ENCODE data around the gene FES. TPM values are rescaled to one million over a fixed set of nuclear protein-coding genes. Genes with fewer than 3 reads are reported as not detected.

The FES gene
- total and polyA plus RNA-seq, 2 of the 13 experiments (the other 11 are each of a cell fraction or from before 2014, with no cell fraction given), result 4.0 to 9.5 TPM

DNA sequence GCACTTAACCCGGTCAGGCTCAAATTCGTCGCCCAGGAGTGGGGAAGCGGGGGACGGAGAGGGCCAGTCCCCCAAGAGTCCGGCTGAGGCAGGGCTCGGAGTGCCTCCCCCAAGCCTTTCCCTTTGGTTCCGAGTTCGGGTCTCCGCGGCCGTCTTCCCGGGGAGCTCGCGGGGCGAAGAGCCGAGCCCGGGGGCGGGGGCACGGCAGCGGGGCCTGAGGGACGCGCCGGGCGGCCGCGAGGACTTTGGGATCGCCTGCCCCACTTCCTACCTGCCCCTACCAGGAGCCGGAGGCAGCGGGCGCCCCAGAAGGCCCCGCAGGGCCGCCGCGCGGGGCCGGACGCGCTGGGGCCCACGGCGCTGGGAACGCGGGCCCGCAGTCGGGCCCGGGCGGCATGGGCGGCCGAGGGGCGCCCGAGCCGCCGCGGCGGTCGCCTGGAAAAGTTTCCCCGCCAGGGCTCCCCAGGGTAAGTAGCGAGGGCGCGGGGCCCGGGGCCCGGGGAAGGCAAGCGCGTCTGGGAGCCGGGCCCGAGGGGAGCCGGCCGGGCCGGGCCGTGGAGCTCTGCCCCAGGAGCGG, 13.1 kb upstream of the FES start:
- Histone ChIP-seq H3K9me3 (ENCODE audit: low read length) (no peaks in the 10 kb centered on the region), H3K79me2 (ENCODE audit: insufficient read depth, low read length) (peaks cover 10% of the 10 kb centered on the region), H3K4me2 (ENCODE audit: low read depth, low read length) (peak overlapping the region; percentile 85), H3K4me1 (ENCODE audit: insufficient read depth, low read length) (peaks cover 75% of the 10 kb centered on the region), H3K27me3 (ENCODE audit: control insufficient read depth in 1 of 2, insufficient read depth in 2 of 2, low read length in 2 of 2) (peaks cover 0 to 42% of the 10 kb centered on the region in 2 experiments), H2AFZ (ENCODE audit: low read length) (no peak overlapping the region), H4K20me1 (ENCODE audit: insufficient read depth, low read length) (peaks cover 22% of the 10 kb centered on the region; the same call in 1 of the 2 replicates), H3K4me3 (replicated peaks in 1 of 3; ENCODE audit: insufficient read depth in 1 of 3, low read depth in 2 of 3, low read length in 3 of 3) (peak overlapping the region; percentile 72 to 74 (median 73); a peak in 5 of 6 replicates), H3K27ac (ENCODE audit: extremely low read length, insufficient read depth, low read length) (no peak overlapping the region), H3K9ac (ENCODE audit: insufficient read depth, low read depth, low read length) (peak overlapping the region; percentile 61), H3K36me3 (replicated peaks in 1 of 2; ENCODE audit: control insufficient read depth in 1 of 2, insufficient read depth in 2 of 2, low read length in 2 of 2) (peaks cover 0 to 9% of the 10 kb centered on the region in 2 experiments; a peak in 2 of 5 replicates)
- in situ Hi-C loops (cut with HindIII; ENCODE audit: extremely low pct_ligation_motif_present, low pct_unique_long_range_greater_than_20kb) (no loop called here), intact Hi-C loops (cut with micrococcal nuclease; ENCODE audit: unreplicated experiment) (loop anchor here (5.0 kb wide), 1 partner anchor 379 kb away; no protein-coding TSS in a partner anchor)
- ATAC-seq, result no peak
- no peak for DNase-seq (ENCODE audit: low spot score)
- ChIA-PET CTCF (ENCODE audit: low intra/inter-chr PET ratio, low total read pairs) (no interaction called here), POLR2A (interaction anchor here (1.2 to 3.3 kb wide), 4 partner anchors 11 to 61 kb away, joined by 4 to 36 read pairs (median 8); partner anchors contain the start of genes FES and HDDC3)
- no CpG with 5 or more reads among the region's 71 CpGs for WGBS (ENCODE audit: low lambda C conversion rate)
- no TSS peak for BruUV-seq (replicated peaks)
- no peak for FAIRE-seq
- TF ChIP-seq GATA4 (IDR thresholded peaks at IDR 0.05; ENCODE audit: borderline replicate concordance, low read depth), result no peak
- TF ChIP-seq, protein P1, sequence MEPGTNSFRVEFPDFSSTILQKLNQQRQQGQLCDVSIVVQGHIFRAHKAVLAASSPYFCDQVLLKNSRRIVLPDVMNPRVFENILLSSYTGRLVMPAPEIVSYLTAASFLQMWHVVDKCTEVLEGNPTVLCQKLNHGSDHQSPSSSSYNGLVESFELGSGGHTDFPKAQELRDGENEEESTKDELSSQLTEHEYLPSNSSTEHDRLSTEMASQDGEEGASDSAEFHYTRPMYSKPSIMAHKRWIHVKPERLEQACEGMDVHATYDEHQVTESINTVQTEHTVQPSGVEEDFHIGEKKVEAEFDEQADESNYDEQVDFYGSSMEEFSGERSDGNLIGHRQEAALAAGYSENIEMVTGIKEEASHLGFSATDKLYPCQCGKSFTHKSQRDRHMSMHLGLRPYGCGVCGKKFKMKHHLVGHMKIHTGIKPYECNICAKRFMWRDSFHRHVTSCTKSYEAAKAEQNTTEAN (CRISPR knock-in tag; conservative IDR thresholded peaks at IDR 0.05), result no peak
- TF ChIP-seq PLRG1 (conservative IDR thresholded peaks at IDR 0.05), result no peak
- TF ChIP-seq ZNF674 (CRISPR knock-in tag; IDR thresholded peaks at IDR 0.05; ENCODE audit: low read depth), result no peak
- peak; percentile 56; the same call in 1 of the 2 replicates for TF ChIP-seq ZNF891 (CRISPR knock-in tag; IDR thresholded peaks at IDR 0.05)
- TF ChIP-seq, protein P2, sequence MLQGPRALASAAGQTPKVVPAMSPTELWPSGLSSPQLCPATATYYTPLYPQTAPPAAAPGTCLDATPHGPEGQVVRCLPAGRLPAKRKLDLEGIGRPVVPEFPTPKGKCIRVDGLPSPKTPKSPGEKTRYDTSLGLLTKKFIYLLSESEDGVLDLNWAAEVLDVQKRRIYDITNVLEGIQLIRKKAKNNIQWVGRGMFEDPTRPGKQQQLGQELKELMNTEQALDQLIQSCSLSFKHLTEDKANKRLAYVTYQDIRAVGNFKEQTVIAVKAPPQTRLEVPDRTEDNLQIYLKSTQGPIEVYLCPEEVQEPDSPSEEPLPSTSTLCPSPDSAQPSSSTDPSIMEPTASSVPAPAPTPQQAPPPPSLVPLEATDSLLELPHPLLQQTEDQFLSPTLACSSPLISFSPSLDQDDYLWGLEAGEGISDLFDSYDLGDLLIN (CRISPR knock-in tag; IDR thresholded peaks at IDR 0.05; ENCODE audit: borderline replicate concordance), result no peak
- no peak for TF ChIP-seq FOSL1 (CRISPR knock-in tag; IDR thresholded peaks at IDR 0.05; ENCODE audit: borderline replicate concordance)
- TF ChIP-seq ZNF703 (CRISPR knock-in tag; IDR thresholded peaks at IDR 0.05; ENCODE audit: borderline replicate concordance), result no peak
- no peak for TF ChIP-seq CHD4 (IDR thresholded peaks at IDR 0.05; ENCODE audit: borderline replicate concordance, low read length)
- TF ChIP-seq FOXK1 (CRISPR knock-in tag; IDR thresholded peaks at IDR 0.05; ENCODE audit: borderline replicate concordance, low read depth), result no peak
- TF ChIP-seq AGO2 (optimal IDR thresholded peaks at IDR 0.05; ENCODE audit: low read depth, low read length), result peak; percentile 27
- no peak for TF ChIP-seq SOX13 (IDR thresholded peaks at IDR 0.05)
- TF ChIP-seq SOX13 (CRISPR knock-in tag; conservative IDR thresholded peaks at IDR 0.05 in 1 of 2, IDR thresholded peaks at IDR 0.05 in 1 of 2), result peak in 1 of 2 experiments; percentile 17; a peak in 1 of 4 replicates
- TF ChIP-seq, protein P3, sequence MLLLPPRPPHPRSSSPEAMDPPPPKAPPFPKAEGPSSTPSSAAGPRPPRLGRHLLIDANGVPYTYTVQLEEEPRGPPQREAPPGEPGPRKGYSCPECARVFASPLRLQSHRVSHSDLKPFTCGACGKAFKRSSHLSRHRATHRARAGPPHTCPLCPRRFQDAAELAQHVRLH (CRISPR knock-in tag; IDR thresholded peaks at IDR 0.05; ENCODE audit: borderline replicate concordance, low read depth), result no peak
- no peak for TF ChIP-seq U2AF2 (IDR thresholded peaks at IDR 0.05; ENCODE audit: low read depth, low read length)
- TF ChIP-seq GABPA (IDR thresholded peaks at IDR 0.05; ENCODE audit: low read depth, low read length), result 0 out of 2 replicates have a peak, but pooled peaks have one; percentile 25
- no peak for TF ChIP-seq GABPA (CRISPR knock-in tag; IDR thresholded peaks at IDR 0.05; ENCODE audit: low read depth)
- no peak for TF ChIP-seq ZNF589 (CRISPR knock-in tag; conservative IDR thresholded peaks at IDR 0.05)
- no peak for TF ChIP-seq RBAK (CRISPR knock-in tag; IDR thresholded peaks at IDR 0.05)
- TF ChIP-seq, protein P4, sequence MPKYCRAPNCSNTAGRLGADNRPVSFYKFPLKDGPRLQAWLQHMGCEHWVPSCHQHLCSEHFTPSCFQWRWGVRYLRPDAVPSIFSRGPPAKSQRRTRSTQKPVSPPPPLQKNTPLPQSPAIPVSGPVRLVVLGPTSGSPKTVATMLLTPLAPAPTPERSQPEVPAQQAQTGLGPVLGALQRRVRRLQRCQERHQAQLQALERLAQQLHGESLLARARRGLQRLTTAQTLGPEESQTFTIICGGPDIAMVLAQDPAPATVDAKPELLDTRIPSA (CRISPR knock-in tag; IDR thresholded peaks at IDR 0.05; ENCODE audit: borderline replicate concordance), result no peak
- no peak for TF ChIP-seq ZNF446 (CRISPR knock-in tag; IDR thresholded peaks at IDR 0.05)
- TF ChIP-seq ZNF331 (CRISPR knock-in tag; IDR thresholded peaks at IDR 0.05), result no peak
- TF ChIP-seq ZNF768 (CRISPR knock-in tag; IDR thresholded peaks at IDR 0.05), result peak; percentile 10; the same call in 1 of the 2 replicates

Measured in HepG2 (cell line).